SW 1271 (cell line): ENCODE data around the gene SPN.
"Not testable (repeated sequence)": the region's sequence is repeated elsewhere in the genome, so short reads cannot be mapped to it uniquely, and the experiment has no call there.

ENCODE experiments used
- DNase-seq, 2 experiments: peaks; one replicate each; lab custom pipeline; 2025; lab: John Stamatoyannopoulos, UW

Gene SPN

GRCh38 chr16:29701214-29701555 lies 38.1 kb downstream of the SPN start:
- no peak for DNase-seq

GRCh38 chr16:29702269-29702668 lies 39.2 kb downstream of the SPN start:
- no peak for DNase-seq

GRCh38 chr16:29705030-29705429 lies 42.0 kb downstream of the SPN start:
- DNase-seq = no peak

GRCh38 chr16:29707160-29707559 lies 44.1 kb downstream of the SPN start:
- DNase-seq = not testable (repeated sequence)

- DNase-seq = no peak
These were observed 46.0 kb downstream of the SPN start for GRCh38 chr16:29708917-29709600.

- DNase-seq = not testable (repeated sequence)
These were observed 46.6 kb downstream of the SPN start for GRCh38 chr16:29709657-29710056.

- DNase-seq = peak in 1 of 2 experiments; percentile 70
These were observed 47.5 kb downstream of the SPN start for GRCh38 chr16:29710227-29711219.

- no peak for DNase-seq
These were observed 49.8 kb downstream of the SPN start for GRCh38 chr16:29712809-29713208.

- no peak for DNase-seq
These were observed 51.3 kb downstream of the SPN start for GRCh38 chr16:29714396-29714795.

GRCh38 chr16:29714972-29715371 lies 51.9 kb downstream of the SPN start:
- no peak for DNase-seq

- DNase-seq = no peak
These were observed 54.1 kb downstream of the SPN start for GRCh38 chr16:29717113-29717512.

GRCh38 chr16:29719063-29719462 lies 56.0 kb downstream of the SPN start:
- no peak for DNase-seq
